Testis (tissue), 3 donors: ENCODE data around the gene SYNPO. TPM values are rescaled to one million over a fixed set of nuclear protein-coding genes. Genes with fewer than 3 reads are reported as not detected.

Experiments
- DNase-seq: peaks from one replicate; pipeline ENCODE4 v3.0.0-alpha.2; 2019
- H3K27ac ChIP-seq, 2 donors: fragments of 200-600 bp; sonication (generic); one replicate each; pipeline ENCODE4 v1.5.1; 2019
- H3K27me3 ChIP-seq: fragments of 200-600 bp; sonication (generic); one replicate; pipeline ENCODE4 v1.5.1; 2019
- H3K36me3 ChIP-seq: fragments of 200-600 bp; sonication (generic); one replicate; pipeline ENCODE4 v1.5.1; 2017; ENCODE audit warnings: low read depth; ENCODE audit errors: missing control alignments
- H3K4me1 ChIP-seq: fragments of 200-600 bp; sonication (generic); one replicate; pipeline ENCODE4 v1.5.1; 2019
- H3K4me3 ChIP-seq, 2 donors: fragments of 200-600 bp; sonication (generic); one replicate each; pipeline ENCODE4 v1.5.1; 2017 to 2019
- H3K9me3 ChIP-seq: fragments of 200-600 bp; sonication (generic); one replicate; pipeline ENCODE4 v1.5.1; 2017
- CTCF ChIP-seq, 3 experiments: fragments of 450-650 bp in 2 of 3; fragments of 200-600 bp in 1 of 3; sonication (generic) in 1 of 3; IDR thresholded peaks; one replicate each; pipeline ENCODE4 v1.5.1; 2016 to 2019; ENCODE audit warnings: antibody characterized with exemption in 3 of 3, mild to moderate bottlenecking in 2 of 3, moderate library complexity in 1 of 3
- POLR2A ChIP-seq: fragments of 450-650 bp; IDR thresholded peaks from one replicate; pipeline ENCODE4 v1.6.1; 2017; ENCODE audit warnings: antibody characterized with exemption, mild to moderate bottlenecking, moderate library complexity
- WGBS, 2 donors: methylation state at CpG; one replicate each; pipeline ENCODE4 v1.1.5; 2018; 5-methylcytosine and 5-hydroxymethylcytosine counted together
- intact Hi-C: fragments of 100-400 bp; cut with DNase I; formaldehyde crosslinking; loops from one replicate; pipeline ENCODE4 v1.15.1; 2023; ENCODE audit warnings: low total_unique reads
- polyA plus RNA-seq: library from polyadenylated mRNA; stranded (reverse); fragments of 350-450 nt; fragmentation: Illumina TruSeq; extraction: RNeasy Lipid Tissue Mini Kit (QIAGEN cat#74804); gene quantifications from one replicate; pipeline ENCODE4 v1.2.3, GENCODE V29; 2014; ENCODE audit warnings: low read depth, low replicate concordance; ENCODE audit not compliant: insufficient read depth
- total RNA-seq, 2 donors: library from RNA; depleted of rRNA; stranded (reverse); fragments of >200 nt; gene quantifications; one replicate each; pipeline ENCODE4 v1.2.3, GENCODE V29; 2016

Gene SYNPO
- total and polyA plus RNA-seq, 3 donors from 2014 or later = 49.1 to 53.2 (median 52.2) TPM

- H3K36me3 ChIP-seq = no peaks in the 10 kb centered on the region
- intact Hi-C loops = loop anchor here (10.0 kb wide), 1 partner anchor 56 kb away; no protein-coding TSS in a partner anchor
- H3K27me3 ChIP-seq = no peaks in the 10 kb centered on the region
- no peak overlapping the region for H3K27ac ChIP-seq
- 89 to 94% methylated on average over 2 to 5 of the region's 5 CpGs for WGBS, 2 donors
- DNase-seq = no peak
- no peak overlapping the region for H3K4me3 ChIP-seq
- no peak for TF ChIP-seq POLR2A
- no peak for TF ChIP-seq CTCF (IDR thresholded peaks at IDR 0.05)
- H3K9me3 ChIP-seq = no peaks in the 10 kb centered on the region
- H3K4me1 ChIP-seq = peaks cover 22% of the 10 kb centered on the region
Measured at GRCh38 chr5:150599281-150599680, 41.2 kb upstream of the SYNPO start.

GRCh38 chr5:150599917-150600511, 40.4 kb upstream of the SYNPO start:
- Histone ChIP-seq H3K4me3 (no peak overlapping the region), H3K4me1 (peaks cover 23% of the 10 kb centered on the region), H3K27me3 (no peaks in the 10 kb centered on the region), H3K27ac (no peak overlapping the region), H3K36me3 (no peaks in the 10 kb centered on the region), H3K9me3 (no peaks in the 10 kb centered on the region)
- intact Hi-C loops = loop anchor here (10.0 kb wide), 1 partner anchor 55 kb away; no protein-coding TSS in a partner anchor
- TF ChIP-seq POLR2A (no peak), CTCF (IDR thresholded peaks at IDR 0.05) (no peak)
- DNase-seq = peak; percentile 69
- 57 to 74% methylated on average over 8 to 11 of the region's 11 CpGs for WGBS, 2 donors

GRCh38 chr5:150600616-150601490, 39.6 kb upstream of the SYNPO start:
- H3K27ac ChIP-seq = no peak overlapping the region
- H3K27me3 ChIP-seq = no peaks in the 10 kb centered on the region
- intact Hi-C loops = no loop called here
- WGBS, 2 donors = 84 to 86% methylated on average over 13 to 24 of the region's 25 CpGs
- DNase-seq = no peak
- no peaks in the 10 kb centered on the region for H3K9me3 ChIP-seq
- H3K36me3 ChIP-seq = no peaks in the 10 kb centered on the region
- no peak overlapping the region for H3K4me3 ChIP-seq
- no peak for TF ChIP-seq POLR2A
- TF ChIP-seq CTCF (IDR thresholded peaks at IDR 0.05) = no peak
- peaks cover 15% of the 10 kb centered on the region for H3K4me1 ChIP-seq

- Histone ChIP-seq H3K27me3 (no peaks in the 10 kb centered on the region), H3K4me1 (peaks cover 11% of the 10 kb centered on the region), H3K9me3 (no peaks in the 10 kb centered on the region), H3K36me3 (no peaks in the 10 kb centered on the region), H3K27ac (no peak overlapping the region), H3K4me3 (no peak overlapping the region)
- no peak for TF ChIP-seq CTCF (IDR thresholded peaks at IDR 0.05)
- no peak for TF ChIP-seq POLR2A
- DNase-seq = no peak
- WGBS, 2 donors = 82 to 90% methylated on average over 15 to 16 of the region's 16 CpGs
- intact Hi-C loops = no loop called here
Measured at GRCh38 chr5:150601491-150602345, 38.7 kb upstream of the SYNPO start.
